ENCODE data around the gene PRKN. TPM values are rescaled to one million over a fixed set of nuclear protein-coding genes. Genes with fewer than 3 reads are reported as not detected.

PRKN gene
- total RNA-seq, 1 donor from 2014 or later = 0.79 TPM

GRCh38 chr6:162697872-162698403 is 29.6 kb downstream of the PRKN start:
- TF ChIP-seq CTCF (IDR thresholded peaks at IDR 0.05; ENCODE audit: insufficient read depth, low read length, severe bottlenecking) = no peak

GRCh38 chr6:162690158-162690557 is 37.4 kb downstream of the PRKN start:
- no peaks in the 10 kb centered on the region for H3K27me3 ChIP-seq (ENCODE audit: control insufficient read depth, insufficient read depth, low read length)
- H3K36me3 ChIP-seq (ENCODE audit: control insufficient read depth, insufficient read depth, low read length) = no peaks in the 10 kb centered on the region
- no peak overlapping the region for H3K4me3 ChIP-seq (ENCODE audit: low read depth, low read length)
- FAIRE-seq = no peak
- DNase-seq (ENCODE audit: low read depth) = no peak
- TF ChIP-seq CTCF (IDR thresholded peaks at IDR 0.05; ENCODE audit: insufficient read depth, low read length, severe bottlenecking) = no peak

More at GRCh38 chr6:162697872-162698403, 29.6 kb downstream of the PRKN start:
- no peaks in the 10 kb centered on the region for H3K36me3 ChIP-seq (ENCODE audit: control insufficient read depth, insufficient read depth, low read length)
- H3K27me3 ChIP-seq (ENCODE audit: control insufficient read depth, insufficient read depth, low read length) = no peaks in the 10 kb centered on the region
- no peak for DNase-seq (ENCODE audit: low read depth)
- no peak overlapping the region for H3K4me3 ChIP-seq (ENCODE audit: low read depth, low read length)
- peak; percentile 58 for FAIRE-seq

- DNase-seq (ENCODE audit: low read depth) (no peak), FAIRE-seq (no peak)
- no peaks in the 10 kb centered on the region for H3K36me3 ChIP-seq (ENCODE audit: control insufficient read depth, insufficient read depth, low read length)
- no peak for TF ChIP-seq CTCF (IDR thresholded peaks at IDR 0.05; ENCODE audit: insufficient read depth, low read length, severe bottlenecking)
- no peaks in the 10 kb centered on the region for H3K27me3 ChIP-seq (ENCODE audit: control insufficient read depth, insufficient read depth, low read length)
- no peak overlapping the region for H3K4me3 ChIP-seq (ENCODE audit: low read depth, low read length)
Measured at GRCh38 chr6:162688751-162689345, 38.7 kb downstream of the PRKN start.

- Histone ChIP-seq H3K36me3 (ENCODE audit: control insufficient read depth, insufficient read depth, low read length) (no peaks in the 10 kb centered on the region), H3K27me3 (ENCODE audit: control insufficient read depth, insufficient read depth, low read length) (no peaks in the 10 kb centered on the region), H3K4me3 (ENCODE audit: low read depth, low read length) (no peak overlapping the region)
- FAIRE-seq (no peak), DNase-seq (ENCODE audit: low read depth) (no peak)
- TF ChIP-seq CTCF (IDR thresholded peaks at IDR 0.05; ENCODE audit: insufficient read depth, low read length, severe bottlenecking) = no peak
Measured at GRCh38 chr6:162685586-162685985, 42.0 kb downstream of the PRKN start.

- DNase-seq (ENCODE audit: low read depth) (peak; percentile 85), FAIRE-seq (peak; percentile 28)
- TF ChIP-seq CTCF (IDR thresholded peaks at IDR 0.05; ENCODE audit: insufficient read depth, low read length, severe bottlenecking) = no peak
Measured at GRCh38 chr6:162684961-162685360, 42.6 kb downstream of the PRKN start.

GRCh38 chr6:162684052-162684451 is 43.5 kb downstream of the PRKN start:
- TF ChIP-seq CTCF (IDR thresholded peaks at IDR 0.05; ENCODE audit: insufficient read depth, low read length, severe bottlenecking) = no peak
- no peak for FAIRE-seq
- no peaks in the 10 kb centered on the region for H3K27me3 ChIP-seq (ENCODE audit: control insufficient read depth, insufficient read depth, low read length)
- no peaks in the 10 kb centered on the region for H3K36me3 ChIP-seq (ENCODE audit: control insufficient read depth, insufficient read depth, low read length)
- H3K4me3 ChIP-seq (ENCODE audit: low read depth, low read length) = no peak overlapping the region
- no peak for DNase-seq (ENCODE audit: low read depth)

More at GRCh38 chr6:162684961-162685360, 42.6 kb downstream of the PRKN start:
- H3K27me3 ChIP-seq (ENCODE audit: control insufficient read depth, insufficient read depth, low read length) = no peaks in the 10 kb centered on the region
- no peak overlapping the region for H3K4me3 ChIP-seq (ENCODE audit: low read depth, low read length)
- no peaks in the 10 kb centered on the region for H3K36me3 ChIP-seq (ENCODE audit: control insufficient read depth, insufficient read depth, low read length)

Measured in bronchial epithelial cell (primary cell).